HG03469 (cell line): ENCODE measurements around the gene CMKLR1.

Source experiments
- ATAC-seq: cut with Tn5 transposase; IDR thresholded peaks from one replicate; pipeline ENCODE4 v1.9.1; 2021; ENCODE audit warnings: mild to moderate bottlenecking, moderate library complexity, moderate number of reproducible peaks; ENCODE audit not compliant: unreplicated experiment

Gene CMKLR1

DNA sequence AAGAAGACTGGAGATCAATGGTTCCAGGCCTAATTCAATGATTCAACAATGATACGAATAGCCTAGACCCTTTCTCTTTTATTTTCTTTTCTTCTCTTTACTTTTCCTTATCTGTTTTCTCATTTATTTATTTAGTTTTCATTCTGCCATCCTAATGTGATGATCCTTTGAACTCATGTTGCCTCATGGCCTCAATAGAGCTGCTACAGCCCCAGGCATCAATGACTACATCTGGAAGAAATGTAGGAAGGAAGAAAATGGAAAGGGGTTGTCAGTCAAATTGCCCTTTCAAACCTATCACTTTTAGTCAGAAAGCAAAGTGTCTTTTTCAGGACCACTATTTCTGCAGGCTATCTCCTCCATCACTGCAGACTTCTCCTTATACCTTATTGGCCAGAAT is 69.9 kb downstream of the CMKLR1 start:
- ATAC-seq = no peak

DNA sequence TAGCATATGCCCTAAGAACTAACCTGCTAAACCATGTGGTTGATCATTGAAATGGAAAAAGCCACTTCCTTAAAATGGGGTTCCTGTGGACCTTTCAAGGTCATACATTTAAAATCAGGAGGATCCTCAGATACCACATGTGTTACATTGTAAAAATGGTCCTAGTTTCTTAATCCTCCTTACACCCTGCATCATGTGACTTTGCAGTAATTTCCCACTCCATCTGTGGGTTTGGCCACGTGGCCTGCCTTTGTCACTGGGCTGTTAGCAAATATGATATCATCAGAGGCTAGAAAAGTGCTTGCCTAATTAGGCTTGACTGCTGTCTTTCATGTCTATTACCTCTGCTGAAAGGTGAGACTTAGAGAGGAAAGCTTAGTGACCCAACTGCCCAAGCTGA is 70.7 kb downstream of the CMKLR1 start:
- no peak for ATAC-seq

DNA sequence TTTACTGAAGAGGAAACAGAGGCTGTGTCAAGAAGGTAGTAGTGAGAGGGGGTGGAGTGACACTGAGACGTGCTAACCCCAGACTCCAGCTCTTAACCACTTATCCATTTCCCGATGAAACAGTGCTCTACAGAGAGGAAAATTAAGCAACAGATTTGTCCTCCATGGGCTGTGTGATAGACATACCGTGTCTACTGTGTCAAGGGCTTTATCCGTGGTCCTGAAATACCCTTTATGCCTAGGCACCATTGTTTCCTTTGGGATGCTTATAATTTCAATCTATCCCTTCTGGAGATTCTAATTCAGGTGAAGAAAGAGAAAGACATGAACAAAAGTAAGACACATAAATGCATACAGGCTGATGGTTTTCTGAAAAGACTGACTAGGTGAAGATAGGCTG is 71.7 kb downstream of the CMKLR1 start:
- ATAC-seq = no peak

DNA sequence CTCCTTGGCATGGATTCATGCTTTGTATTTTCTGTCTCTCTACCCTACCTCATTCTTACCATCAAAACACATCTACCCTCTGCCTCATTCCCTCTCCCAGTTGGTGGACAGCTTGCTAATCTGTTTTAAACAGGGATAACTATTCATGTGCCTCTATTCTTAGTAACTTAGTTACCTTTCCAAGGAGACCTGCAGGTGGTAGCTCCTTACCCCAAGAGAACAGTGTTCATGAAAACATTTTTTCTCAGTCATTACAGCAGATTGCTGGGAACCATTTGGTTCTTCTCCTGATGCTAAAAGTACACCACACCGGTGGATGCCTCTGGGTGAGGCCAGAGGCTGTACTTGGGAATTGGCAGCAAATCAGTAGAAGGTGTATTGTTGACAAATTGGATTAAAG is 73.0 kb downstream of the CMKLR1 start:
- no peak for ATAC-seq

DNA sequence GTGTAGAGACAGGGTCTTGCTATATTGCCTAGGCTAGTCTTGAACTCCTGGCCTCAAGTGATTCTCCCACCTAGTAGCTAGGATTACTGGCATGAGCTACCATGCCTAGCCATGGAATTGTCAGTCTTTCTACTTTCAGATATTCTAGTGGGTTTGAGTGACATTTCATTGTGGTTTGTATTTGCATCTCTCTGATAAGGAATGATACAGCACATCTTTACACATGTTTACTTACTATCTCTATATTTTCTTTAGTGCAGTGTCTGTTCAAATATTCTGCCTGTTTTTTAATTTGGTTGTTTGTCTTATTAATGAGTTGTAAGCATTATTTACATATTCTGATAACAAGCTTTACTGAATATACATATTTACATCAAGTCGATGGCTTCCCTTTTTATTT is 73.6 kb downstream of the CMKLR1 start:
- ATAC-seq = no peak

DNA sequence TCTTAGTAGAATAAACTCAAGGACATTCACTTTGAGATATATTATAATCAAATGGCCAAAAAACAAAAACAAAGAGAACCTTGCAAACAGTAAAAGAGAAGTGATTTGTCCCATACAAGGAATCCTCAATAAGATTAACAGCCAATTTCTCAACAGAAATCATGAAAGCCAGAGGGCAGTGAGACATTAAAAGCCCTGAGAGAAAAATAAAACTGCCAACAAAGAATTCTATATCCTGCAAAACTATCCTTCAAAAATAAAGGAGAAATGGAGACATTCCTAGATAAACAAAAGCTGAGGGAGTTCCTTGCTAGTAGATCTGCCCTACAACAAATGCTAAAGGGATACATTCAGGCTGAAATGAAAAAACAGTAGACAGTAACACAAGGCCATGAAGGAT is 78.1 kb downstream of the CMKLR1 start:
- ATAC-seq = no peak

DNA sequence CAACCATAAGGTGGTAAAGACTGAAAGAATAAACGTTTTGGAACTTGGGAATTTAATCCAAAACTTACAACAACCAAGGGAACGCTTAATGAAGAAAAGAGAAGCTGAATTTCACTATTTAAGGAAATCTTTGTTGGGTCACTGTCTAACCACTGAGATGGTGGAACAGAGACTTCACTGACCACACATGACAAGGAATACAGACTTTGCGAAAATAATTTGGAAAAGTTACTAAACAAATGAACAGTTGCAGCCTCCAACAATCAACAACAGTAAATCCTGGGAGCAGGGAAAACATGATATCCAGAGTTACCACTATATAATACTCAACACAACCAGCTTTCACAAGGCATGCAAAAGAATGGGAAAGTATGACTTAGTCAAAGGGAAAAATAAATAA is 79.1 kb downstream of the CMKLR1 start:
- ATAC-seq = no peak

DNA sequence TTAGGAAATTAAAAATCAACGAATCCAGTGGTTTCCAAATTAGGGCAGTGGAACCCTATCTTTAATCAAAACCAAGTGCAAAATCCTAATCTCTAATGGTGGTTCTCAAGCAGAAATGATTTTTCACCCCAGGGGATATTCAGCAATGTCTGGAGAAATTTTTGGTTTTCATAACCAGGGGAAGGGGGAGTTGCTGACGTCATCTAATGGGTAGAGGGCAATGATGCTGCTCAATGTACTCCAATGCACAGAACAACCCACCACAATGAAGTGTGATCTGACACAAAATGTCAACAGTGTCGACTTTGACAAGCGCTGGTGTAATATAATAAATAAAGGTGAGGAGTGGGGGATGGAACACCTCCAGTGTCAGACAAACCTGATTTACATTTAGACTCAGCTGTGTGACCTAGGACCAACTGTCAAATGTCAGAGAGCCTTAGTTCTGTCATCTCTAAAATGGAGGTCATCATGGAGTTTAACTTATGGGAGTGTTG is 81.5 kb downstream of the CMKLR1 start:
- ATAC-seq = no peak

DNA sequence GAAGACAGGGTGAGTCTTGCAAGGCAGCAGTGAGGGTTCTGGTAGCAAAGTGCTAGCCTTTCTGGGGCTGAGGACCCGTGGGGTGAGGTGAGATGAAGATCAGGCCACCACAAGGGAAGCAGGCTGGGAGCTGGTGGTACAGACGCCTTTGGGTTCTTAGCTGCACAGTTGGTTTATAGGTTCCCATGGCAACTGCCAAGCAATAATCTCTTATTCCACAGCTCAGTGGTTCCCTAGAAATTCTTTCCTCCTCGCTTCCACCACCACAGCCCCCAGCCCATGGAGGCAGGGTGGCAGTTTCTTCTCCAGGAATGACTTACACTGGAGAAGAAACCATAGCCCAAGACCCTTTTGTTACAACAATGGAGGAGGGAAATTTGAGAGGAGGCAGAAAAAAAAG is 82.1 kb downstream of the CMKLR1 start:
- no peak for ATAC-seq

DNA sequence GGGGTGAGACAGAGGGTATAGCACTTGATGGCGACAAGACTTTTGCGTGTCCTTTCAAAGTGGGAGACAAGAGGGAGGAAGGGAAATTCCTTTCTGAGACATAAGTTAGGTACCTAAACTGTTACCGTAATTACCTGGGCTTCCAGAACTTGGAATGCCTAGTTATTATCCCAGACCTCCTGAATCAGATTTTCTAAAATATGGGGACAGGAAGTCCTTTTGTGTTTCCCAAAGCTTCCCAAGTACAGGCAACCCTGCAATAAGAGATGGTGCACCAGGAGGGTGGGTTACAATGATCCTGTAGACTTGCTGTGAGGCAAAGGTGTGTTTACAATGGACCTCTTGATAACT is 83.9 kb downstream of the CMKLR1 start:
- no peak for ATAC-seq

DNA sequence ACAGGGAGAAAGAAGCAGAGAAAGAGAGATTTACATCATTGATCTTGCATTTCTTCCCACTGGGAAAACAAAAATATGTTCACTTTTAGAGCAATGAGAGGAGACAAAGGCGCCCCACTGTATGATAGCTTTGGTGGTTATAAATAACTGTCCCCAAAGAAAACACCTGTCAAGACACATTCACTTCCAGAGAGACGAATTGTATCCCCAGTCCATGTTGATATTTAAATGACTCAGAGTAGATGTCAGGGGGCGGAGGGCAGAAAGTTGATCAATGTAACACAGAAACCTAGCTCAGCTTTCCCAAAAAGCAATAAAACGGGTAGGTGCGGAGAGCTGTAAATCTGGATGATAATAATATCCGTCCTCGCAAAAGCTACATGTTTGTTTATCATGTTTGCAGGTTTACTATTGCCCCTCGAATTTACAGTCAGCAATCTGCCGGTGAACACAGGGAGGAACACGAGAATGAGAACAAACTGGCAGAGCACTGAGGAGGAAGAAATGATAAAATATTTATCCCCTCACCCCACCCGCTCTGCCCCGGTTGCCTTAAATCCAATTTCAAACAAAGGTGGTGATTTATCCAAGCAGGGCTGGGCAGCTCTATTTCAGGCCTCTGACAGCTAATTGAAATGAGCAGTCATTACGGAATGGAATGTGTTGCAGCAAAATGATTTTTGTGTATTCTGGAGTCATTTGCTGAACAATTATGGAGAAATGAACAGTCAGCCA is 84.4 kb downstream of the CMKLR1 start:
- no peak for ATAC-seq

DNA sequence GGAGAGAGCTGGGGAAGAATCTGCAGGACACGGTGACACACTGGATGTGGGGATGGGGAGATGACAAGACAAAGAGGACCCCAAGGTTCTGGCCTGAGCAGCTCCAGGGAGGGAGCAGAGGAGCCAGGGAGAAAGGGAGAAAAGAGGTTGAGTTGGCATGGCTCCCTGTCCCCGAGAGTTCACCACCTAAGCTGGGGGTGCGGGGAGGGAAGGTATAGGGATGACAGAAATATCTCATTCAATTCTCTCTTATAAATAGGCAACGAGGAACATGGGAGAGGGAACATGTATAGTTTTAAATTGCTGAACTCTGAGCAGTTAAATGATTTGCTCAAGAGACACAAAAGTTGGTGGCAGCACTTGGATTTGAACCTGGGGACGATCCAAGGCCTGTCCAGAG is 85.1 kb downstream of the CMKLR1 start:
- no peak for ATAC-seq

DNA sequence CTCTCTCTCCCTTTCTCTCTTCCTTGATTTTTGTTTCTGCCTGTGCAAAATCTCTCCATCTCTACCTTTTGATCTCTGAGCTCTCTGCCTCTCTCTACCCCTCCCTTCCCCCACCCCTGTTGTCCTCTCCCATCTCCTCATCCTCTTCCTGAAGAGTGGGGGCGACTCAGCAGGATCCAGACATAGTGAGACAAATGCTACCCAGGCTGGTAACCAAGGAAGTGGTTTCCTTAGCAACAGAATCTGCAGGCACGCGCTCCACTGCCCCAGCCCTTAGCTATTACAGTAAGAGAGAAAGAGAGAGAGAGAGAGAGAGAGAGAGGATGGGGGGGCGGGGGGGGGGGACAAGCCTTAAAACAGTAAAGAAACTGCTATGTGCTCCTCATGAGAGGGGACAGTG is 85.6 kb downstream of the CMKLR1 start:
- ATAC-seq = no peak

DNA sequence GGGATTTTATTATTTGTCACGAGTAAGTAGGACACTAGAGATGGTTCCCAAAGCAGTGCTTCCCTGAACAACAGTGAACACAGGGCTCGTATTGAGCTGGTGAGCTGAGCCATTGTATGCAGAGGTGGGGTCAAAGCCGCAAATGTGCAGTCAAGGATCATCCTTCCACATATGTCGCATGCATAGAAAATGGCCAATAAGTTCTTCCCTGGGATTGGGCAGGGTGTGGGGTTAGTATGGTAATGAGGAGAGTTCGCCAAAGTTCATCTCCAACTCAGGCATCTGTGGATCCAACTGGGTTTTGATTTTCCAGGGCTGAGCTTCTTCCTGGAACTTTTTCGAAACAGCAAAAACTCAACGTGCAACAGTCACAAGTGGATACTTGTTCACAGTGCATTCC is 86.6 kb downstream of the CMKLR1 start:
- no peak for ATAC-seq

DNA sequence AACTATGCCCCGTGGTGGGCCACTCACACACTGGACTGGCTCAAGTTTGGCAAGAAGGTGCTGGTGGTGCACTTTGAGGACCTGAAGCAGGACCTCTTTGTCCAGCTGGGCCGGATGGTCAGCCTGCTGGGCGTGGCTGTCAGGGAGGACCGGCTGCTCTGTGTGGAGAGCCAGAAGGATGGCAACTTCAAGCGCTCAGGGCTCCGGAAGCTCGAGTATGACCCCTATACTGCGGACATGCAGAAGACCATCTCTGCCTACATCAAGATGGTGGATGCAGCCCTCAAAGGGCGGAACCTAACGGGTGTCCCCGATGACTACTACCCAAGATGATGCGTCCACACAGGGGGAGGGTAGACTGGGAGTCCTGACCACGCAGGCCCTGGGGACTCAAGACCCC is 91.1 kb downstream of the CMKLR1 start:
- ATAC-seq = no peak

DNA sequence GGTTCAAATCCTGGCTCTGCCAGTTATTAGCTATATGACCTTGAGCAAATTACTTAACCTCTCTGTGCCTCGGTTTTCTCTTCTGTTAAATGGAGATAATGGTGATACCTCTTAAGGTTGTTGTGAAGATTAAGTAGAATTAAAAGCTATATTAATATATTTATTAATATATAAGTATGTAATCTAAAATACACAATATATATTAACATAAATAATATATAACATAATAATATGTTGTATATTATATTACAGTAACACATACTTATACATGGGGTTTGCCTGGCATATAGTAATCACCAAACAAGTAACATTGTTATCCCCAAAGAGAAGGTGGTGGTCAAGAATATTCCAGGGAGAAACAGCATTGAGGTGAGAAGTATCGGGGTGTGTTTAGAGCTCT is 92.0 kb downstream of the CMKLR1 start:
- no peak for ATAC-seq

DNA sequence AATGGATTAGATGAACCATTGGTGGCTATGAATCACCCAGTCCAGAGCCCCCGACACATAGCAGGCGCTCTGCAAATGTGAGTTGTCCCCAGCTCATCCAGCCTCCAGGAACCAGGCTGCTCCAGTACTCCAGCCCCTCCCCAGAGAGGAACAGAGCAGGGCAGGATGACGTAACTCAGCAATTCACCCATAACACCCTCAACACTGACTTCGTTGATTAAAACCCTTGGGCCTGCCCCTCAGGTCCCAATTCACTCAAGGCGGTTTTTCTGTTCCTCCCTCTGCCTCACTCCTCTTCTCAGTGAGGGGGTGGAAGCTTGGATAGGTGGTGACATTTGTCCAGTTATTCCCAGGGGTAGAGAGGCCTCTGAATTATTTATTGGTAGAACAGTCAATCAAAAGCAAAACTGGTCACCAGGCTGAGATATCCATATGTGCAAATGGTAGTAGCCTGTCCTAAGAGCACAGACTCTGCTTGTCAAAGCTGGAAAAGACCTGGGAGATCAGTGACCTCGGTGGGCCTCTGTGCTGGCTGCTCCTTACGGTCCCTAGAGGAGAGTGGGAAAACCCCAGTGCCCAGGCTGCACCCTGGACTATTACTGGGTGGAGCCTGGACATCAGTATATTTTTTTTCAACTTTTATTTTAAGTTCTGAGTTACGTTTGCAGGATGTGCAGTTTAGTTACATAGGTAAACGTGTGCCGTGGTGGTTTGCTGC is 97.0 kb downstream of the CMKLR1 start:
- ATAC-seq = no peak

DNA sequence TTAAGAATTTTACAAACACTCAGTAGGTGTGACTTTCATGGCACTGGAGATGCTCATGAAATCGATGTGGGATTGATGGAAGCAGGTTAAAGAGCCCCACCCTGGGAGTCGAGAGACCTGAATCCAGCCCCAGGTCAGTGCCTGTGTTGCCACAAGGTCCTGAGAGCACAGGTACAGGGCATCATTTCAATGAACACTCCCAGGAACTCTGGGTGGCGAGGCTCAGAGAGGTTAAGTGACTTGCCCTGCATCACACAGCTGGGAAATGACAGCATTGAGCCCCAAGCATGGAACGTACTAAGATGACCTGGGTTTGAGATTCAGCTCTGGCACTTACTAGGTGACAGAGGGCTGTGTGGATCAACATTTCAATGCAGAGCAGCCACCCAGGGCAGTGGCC is 98.2 kb downstream of the CMKLR1 start:
- no peak for ATAC-seq

DNA sequence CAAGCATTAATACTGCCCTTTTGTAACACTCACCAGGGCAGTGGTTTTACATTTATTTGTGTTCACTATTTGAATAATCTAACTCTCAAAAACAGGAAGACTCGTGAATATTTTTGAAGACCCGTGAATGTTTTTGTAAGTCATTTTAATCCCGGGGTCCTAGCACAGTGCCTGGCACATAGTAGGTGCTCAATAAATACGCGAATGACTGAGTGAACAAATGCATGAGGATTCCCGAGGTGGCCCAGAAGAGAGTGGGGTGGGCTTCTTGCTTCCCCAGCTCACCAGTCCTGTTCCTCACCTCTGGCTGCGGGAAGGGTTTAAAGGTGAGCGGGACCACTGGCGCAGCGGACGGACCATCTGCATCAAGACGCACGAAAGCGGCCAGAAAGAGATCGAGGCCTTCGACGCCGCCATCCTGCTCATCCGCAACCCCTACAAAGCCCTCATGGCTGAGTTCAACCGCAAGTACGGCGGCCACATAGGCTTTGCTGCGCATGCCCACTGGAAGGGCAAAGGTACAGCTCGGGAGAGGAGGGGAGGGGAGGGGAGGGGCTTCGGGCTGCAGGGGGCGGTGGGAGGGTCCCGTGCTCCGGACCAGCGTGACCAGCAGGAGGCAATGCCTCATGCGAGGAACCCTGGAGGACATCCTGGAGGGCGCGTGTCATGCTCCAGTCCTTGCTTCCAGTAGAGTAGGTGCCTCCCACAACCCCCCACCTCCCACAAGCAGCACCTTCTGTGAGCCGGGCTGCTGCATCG is 98.9 kb downstream of the CMKLR1 start:
- ATAC-seq = no peak

DNA sequence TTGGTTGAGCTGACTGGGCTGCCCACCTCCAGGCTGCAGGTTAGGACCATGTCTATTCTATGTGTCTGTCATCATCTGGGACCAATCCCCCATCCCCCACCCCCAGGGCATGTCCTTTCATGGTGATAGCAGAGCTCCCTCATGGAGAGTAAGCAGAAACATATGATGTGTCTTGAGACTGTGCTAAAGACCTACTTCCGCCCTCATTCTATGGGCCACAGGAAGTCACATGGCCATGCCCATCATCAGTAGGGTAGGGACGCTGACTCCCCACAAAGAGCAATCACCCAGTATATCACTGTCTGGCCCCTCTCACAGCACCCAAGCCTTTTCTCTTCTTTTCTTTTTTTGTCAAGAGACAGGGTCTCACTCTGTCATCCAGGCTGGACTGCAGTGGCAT is 99.7 kb downstream of the CMKLR1 start:
- no peak for ATAC-seq

DNA sequence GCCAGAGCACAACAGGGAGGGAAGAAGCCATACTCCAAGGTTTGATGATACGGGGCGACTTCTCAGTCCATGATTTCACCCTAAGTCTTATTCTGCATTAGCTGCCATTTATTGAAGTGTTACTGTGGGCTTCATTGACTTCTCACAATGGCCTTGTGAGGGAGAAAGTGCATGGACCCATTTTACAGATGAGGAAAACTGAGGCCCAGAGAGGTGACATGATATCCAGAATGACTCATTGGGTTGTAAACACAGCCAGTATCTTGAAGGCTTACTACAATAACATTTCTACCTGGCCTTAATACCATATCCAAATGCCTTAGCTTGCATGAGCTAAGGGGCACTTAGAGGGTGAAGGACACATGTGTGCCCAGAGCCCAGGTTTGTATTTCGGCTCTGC is 100.6 kb downstream of the CMKLR1 start:
- ATAC-seq = no peak
